Upper lobe of left lung (tissue), 4 donors: ENCODE data around the gene MYLK2.

Source experiments
- CTCF ChIP-seq, 6 experiments: fragments of 450-650 bp in 4 of 6; fragments of 200-600 bp in 2 of 6; sonication (generic) in 2 of 6; IDR thresholded peaks; one replicate each; pipeline ENCODE4 v1.5.1; 2016 to 2019; ENCODE audit warnings: antibody characterized with exemption in 6 of 6
- EP300 ChIP-seq, 4 donors: sonication (generic); formaldehyde crosslinking; IDR thresholded peaks; one replicate each; pipeline ENCODE4 v1.5.1; 2017; ENCODE audit warnings: antibody characterized with exemption in 4 of 4, control low read depth in 2 of 4

- TF ChIP-seq EP300 (IDR thresholded peaks at IDR 0.05) (no peak), CTCF (IDR thresholded peaks at IDR 0.05) (no peak)
Measured at GRCh38 chr20:31769681-31770080, 49.5 kb upstream of the MYLK2 start.
